ENCODE measurements around the gene PLAGL1. TPM values are rescaled to one million over a fixed set of nuclear protein-coding genes. Genes with fewer than 3 reads are reported as not detected.

Gene PLAGL1
- total and polyA plus RNA-seq, 2 of the 8 experiments (the other 6 are each of a cell fraction or from before 2014, with no cell fraction given), result 0.94 to 1.1 TPM

- no peak overlapping the region for H2BK12ac ChIP-seq (ENCODE audit: low read depth, low read length)
- ChIA-PET CTCF (ENCODE audit: partially characterized antibody) (interaction anchor here (1.3 to 4.4 kb wide), 4 partner anchors 17 to 327 kb away, joined by 3 to 20 read pairs (median 4); no protein-coding TSS in a partner anchor), POLR2A (ENCODE audit: partially characterized antibody) (no interaction called here)
- H2BK20ac ChIP-seq (ENCODE audit: low read length), result no peak overlapping the region
- H3K23ac ChIP-seq (ENCODE audit: insufficient read length), result no peak overlapping the region
- H4K91ac ChIP-seq (replicated peaks; ENCODE audit: insufficient read length, low read length), result no peak overlapping the region
- 87% methylated on average over 6 of the region's 6 CpGs; no CpG with 5 or more reads in 1 of the 2 experiments for WGBS, 2 experiments (ENCODE audit: extremely low coverage in 1 of 2, insufficient coverage in 1 of 2, insufficient read length in 1 of 2, insufficient replicate concordance in 2 of 2, low coverage in 1 of 2, low lambda C conversion rate in 2 of 2, missing lambda C conversion rate in 1 of 2)
- no peak overlapping the region for H3K4me2 ChIP-seq (ENCODE audit: insufficient read depth in 1 of 2, low read depth in 2 of 2, low read length in 2 of 2)
- no peaks in the 10 kb centered on the region for H3K4me1 ChIP-seq (replicated peaks in 1 of 4; ENCODE audit: control insufficient read depth in 3 of 4, insufficient read depth in 4 of 4, low read length in 3 of 4)
- no peak overlapping the region for H2AFZ ChIP-seq (ENCODE audit: low read length)
- H3K56ac ChIP-seq (replicated peaks; ENCODE audit: insufficient read length, low read depth, low read length), result no peak overlapping the region
- no peak overlapping the region for H2AK5ac ChIP-seq (ENCODE audit: low read depth, low read length)
- H2BK15ac ChIP-seq (ENCODE audit: low read length), result no peak overlapping the region
- no peaks in the 10 kb centered on the region; the same call in 1 of the 2 replicates for H3K23me2 ChIP-seq (ENCODE audit: low read depth, low read length)
- H3K36me3 ChIP-seq (ENCODE audit: control insufficient read depth in 2 of 4, insufficient read depth in 4 of 4, low read length in 3 of 4), result no peaks in the 10 kb centered on the region
- DNase-seq (ENCODE audit: low read depth in 1 of 2, low spot score in 2 of 2) (no peak), FAIRE-seq (no peak)
- no peak overlapping the region for H3K4ac ChIP-seq (replicated peaks; ENCODE audit: insufficient read length, low read depth, low read length)
- H4K8ac ChIP-seq (ENCODE audit: extremely low read depth, insufficient read depth, low read length), result no peak overlapping the region
- H3K9ac ChIP-seq (replicated peaks in 1 of 4; ENCODE audit: extremely low read depth in 1 of 4, low read depth in 3 of 4, low read length in 3 of 4), result no peak overlapping the region
- H2BK120ac ChIP-seq (replicated peaks; ENCODE audit: low read depth, low read length), result no peak overlapping the region
- H3K79me2 ChIP-seq (ENCODE audit: control insufficient read depth in 1 of 2, insufficient read depth in 2 of 2, low read length in 2 of 2), result no peaks in the 10 kb centered on the region
- no peaks in the 10 kb centered on the region for H3K79me1 ChIP-seq (ENCODE audit: low read depth, low read length)
- no peaks in the 10 kb centered on the region for H4K20me1 ChIP-seq (replicated peaks in 1 of 2; ENCODE audit: control insufficient read depth in 1 of 2, insufficient read depth in 2 of 2, low read length in 2 of 2)
- H3K9me3 ChIP-seq (ENCODE audit: insufficient read depth in 2 of 2, low read depth in 1 of 2, low read length in 1 of 2), result no peaks in the 10 kb centered on the region
- H3K18ac ChIP-seq (ENCODE audit: extremely low read depth, low read length), result no peak overlapping the region
- no peak overlapping the region for H3K4me3 ChIP-seq (ENCODE audit: extremely low read depth in 1 of 4, insufficient read depth in 2 of 4, low read depth in 3 of 4, low read length in 4 of 4)
- no peak overlapping the region for H2BK5ac ChIP-seq (ENCODE audit: low read depth, low read length)
- no peak overlapping the region for H4K5ac ChIP-seq (ENCODE audit: insufficient read length, low read depth, low read length)
- H3K14ac ChIP-seq (ENCODE audit: insufficient read length), result no peak overlapping the region
- TF ChIP-seq RBBP5 (IDR thresholded peaks at IDR 0.05; ENCODE audit: borderline replicate concordance, low read depth, low read length) (no peak), PHF8 (conservative IDR thresholded peaks at IDR 0.05; ENCODE audit: low read depth, low read length) (no peak)
- no peaks in the 10 kb centered on the region for H3K27me3 ChIP-seq (replicated peaks in 1 of 4; ENCODE audit: control insufficient read depth in 3 of 4, extremely low read depth in 1 of 4, insufficient read depth in 3 of 4, low read length in 3 of 4)
- no peak overlapping the region for H3K27ac ChIP-seq (ENCODE audit: low read depth, low read length)
Observed at GRCh38 chr6:143901885-143902750, 105.9 kb downstream of the PLAGL1 start.
